Uterus (tissue), 4 donors: ENCODE measurements around the gene CTDSP1. TPM values are rescaled to one million over a fixed set of nuclear protein-coding genes. Genes with fewer than 3 reads are reported as not detected.

ENCODE experiments used
- DNase-seq, 2 donors: peaks; one replicate each; pipeline ENCODE4 v3.0.0-alpha.2; 2019 to 2020
- H3K27ac ChIP-seq, 2 donors: fragments of 200-600 bp; sonication (generic); 1 replicate in 1 of 2; 2 replicates in 1 of 2; pipeline ENCODE4 v1.5.1; 2016 to 2018
- H3K27me3 ChIP-seq, 2 donors: fragments of 200-600 bp; sonication (generic); one replicate each; pipeline ENCODE4 v1.5.1; 2018 to 2019; ENCODE audit warnings: control low read depth in 1 of 2
- H3K36me3 ChIP-seq, 2 donors: fragments of 200-600 bp; sonication (generic); one replicate each; pipeline ENCODE4 v1.5.1; 2019; ENCODE audit warnings: control low read depth in 1 of 2
- H3K4me1 ChIP-seq, 2 donors: fragments of 200-600 bp; sonication (generic); one replicate each; pipeline ENCODE4 v1.5.1; 2018 to 2019; ENCODE audit warnings: control low read depth in 1 of 2
- H3K4me3 ChIP-seq, 2 donors: fragments of 200-600 bp; sonication (generic); 1 replicate in 1 of 2; 2 replicates in 1 of 2; pipeline ENCODE4 v1.5.1; 2018 to 2019; ENCODE audit warnings: mild to moderate bottlenecking in 1 of 2
- H3K9me3 ChIP-seq, 2 donors: fragments of 200-600 bp; sonication (generic); one replicate each; pipeline ENCODE4 v1.5.1; 2019; ENCODE audit warnings: control low read depth in 1 of 2
- POLR2A ChIP-seq, 2 donors: fragments of 450-650 bp; IDR thresholded peaks; one replicate each; pipeline ENCODE4 v1.6.1; 2016; ENCODE audit warnings: antibody characterized with exemption in 2 of 2, mild to moderate bottlenecking in 1 of 2, moderate library complexity in 1 of 2
- intact Hi-C: fragments of 100-400 bp; cut with DNase I; formaldehyde crosslinking; loops from one replicate; pipeline ENCODE4 v1.15.1; 2023; ENCODE audit warnings: low total_unique reads
- total RNA-seq, 4 donors: library from RNA; depleted of rRNA in 3 of 4; stranded (reverse); fragments of >200 nt in 3 of 4; gene quantifications; one replicate each; pipeline versions ENCODE4 v1.1.0 to v1.2.4, GENCODE V29; 2014 to 2023
- TF ChIP-seq, protein P1 (sequence below), 4 experiments: fragments of 200-600 bp in 2 of 4; fragments of 450-650 bp in 2 of 4; sonication (generic) in 2 of 4; IDR thresholded peaks; one replicate each; pipeline ENCODE4 v1.5.1; 2016 to 2019; ENCODE audit warnings: antibody characterized with exemption in 4 of 4, mild to moderate bottlenecking in 2 of 4, moderate library complexity in 1 of 4
- donor health status: DM: yes; HTN: yes; CAD: no.

Gene CTDSP1
- total RNA-seq, 4 donors from 2014 or later = 48.8 to 198 (median 76.8) TPM

DNA sequence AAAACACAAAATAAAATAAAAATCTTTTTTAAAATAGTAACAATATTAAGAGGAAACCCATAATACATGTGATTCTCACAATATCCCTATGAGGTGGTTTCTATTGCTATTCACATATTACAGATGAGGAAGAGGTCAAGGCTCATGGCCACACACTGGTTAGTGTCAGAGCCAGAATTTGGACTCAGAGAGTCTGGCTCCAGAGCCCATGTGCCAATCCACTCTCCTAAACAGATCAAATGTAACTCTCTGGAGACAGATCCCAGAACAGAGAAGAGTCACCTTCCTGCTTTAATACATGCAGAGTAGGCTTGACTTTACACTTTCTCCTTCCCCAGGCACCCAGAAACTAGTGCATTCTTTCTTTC lies 27.7 kb upstream of the CTDSP1 start:
- Histone ChIP-seq H3K4me3 (no peak overlapping the region), H3K27me3 (no peaks in the 10 kb centered on the region), H3K9me3 (peaks cover 0 to under 1% of the 10 kb centered on the region in 2 donors), H3K4me1 (no peaks in the 10 kb centered on the region), H3K27ac (no peak overlapping the region), H3K36me3 (no peaks in the 10 kb centered on the region)
- no peak for TF ChIP-seq POLR2A (IDR thresholded peaks at IDR 0.05)
- TF ChIP-seq, protein P1, sequence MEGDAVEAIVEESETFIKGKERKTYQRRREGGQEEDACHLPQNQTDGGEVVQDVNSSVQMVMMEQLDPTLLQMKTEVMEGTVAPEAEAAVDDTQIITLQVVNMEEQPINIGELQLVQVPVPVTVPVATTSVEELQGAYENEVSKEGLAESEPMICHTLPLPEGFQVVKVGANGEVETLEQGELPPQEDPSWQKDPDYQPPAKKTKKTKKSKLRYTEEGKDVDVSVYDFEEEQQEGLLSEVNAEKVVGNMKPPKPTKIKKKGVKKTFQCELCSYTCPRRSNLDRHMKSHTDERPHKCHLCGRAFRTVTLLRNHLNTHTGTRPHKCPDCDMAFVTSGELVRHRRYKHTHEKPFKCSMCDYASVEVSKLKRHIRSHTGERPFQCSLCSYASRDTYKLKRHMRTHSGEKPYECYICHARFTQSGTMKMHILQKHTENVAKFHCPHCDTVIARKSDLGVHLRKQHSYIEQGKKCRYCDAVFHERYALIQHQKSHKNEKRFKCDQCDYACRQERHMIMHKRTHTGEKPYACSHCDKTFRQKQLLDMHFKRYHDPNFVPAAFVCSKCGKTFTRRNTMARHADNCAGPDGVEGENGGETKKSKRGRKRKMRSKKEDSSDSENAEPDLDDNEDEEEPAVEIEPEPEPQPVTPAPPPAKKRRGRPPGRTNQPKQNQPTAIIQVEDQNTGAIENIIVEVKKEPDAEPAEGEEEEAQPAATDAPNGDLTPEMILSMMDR (IDR thresholded peaks at IDR 0.05) = no peak
- DNase-seq = no peak
- intact Hi-C loops = no loop called here

DNA sequence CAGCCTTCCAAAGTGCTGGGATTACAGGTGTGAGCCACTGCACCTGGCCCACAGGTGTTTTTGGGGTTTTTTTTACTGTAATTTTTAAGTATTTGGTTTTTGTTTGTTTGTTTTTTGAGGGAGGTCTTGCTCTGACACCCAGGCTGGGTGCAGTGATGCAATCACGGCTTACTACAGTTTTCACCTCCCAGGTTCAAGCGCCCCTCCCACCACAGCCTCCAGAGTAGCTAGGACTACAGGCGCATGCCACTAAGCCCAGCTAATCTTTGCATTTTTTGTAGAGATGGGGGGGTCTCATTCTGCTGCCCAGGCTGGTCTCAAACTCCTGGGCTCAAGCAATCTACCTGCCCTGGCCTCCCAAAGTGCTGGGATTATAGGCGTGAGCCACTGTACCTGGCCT lies 24.9 kb upstream of the CTDSP1 start:
- no peak for TF ChIP-seq POLR2A (IDR thresholded peaks at IDR 0.05)
- TF ChIP-seq, protein P1 (IDR thresholded peaks at IDR 0.05) = no peak
- intact Hi-C loops = no loop called here
- DNase-seq = no peak
- Histone ChIP-seq H3K4me3 (no peak overlapping the region), H3K27ac (no peak overlapping the region), H3K9me3 (no peaks in the 10 kb centered on the region), H3K36me3 (no peaks in the 10 kb centered on the region), H3K27me3 (no peaks in the 10 kb centered on the region), H3K4me1 (no peaks in the 10 kb centered on the region)

DNA sequence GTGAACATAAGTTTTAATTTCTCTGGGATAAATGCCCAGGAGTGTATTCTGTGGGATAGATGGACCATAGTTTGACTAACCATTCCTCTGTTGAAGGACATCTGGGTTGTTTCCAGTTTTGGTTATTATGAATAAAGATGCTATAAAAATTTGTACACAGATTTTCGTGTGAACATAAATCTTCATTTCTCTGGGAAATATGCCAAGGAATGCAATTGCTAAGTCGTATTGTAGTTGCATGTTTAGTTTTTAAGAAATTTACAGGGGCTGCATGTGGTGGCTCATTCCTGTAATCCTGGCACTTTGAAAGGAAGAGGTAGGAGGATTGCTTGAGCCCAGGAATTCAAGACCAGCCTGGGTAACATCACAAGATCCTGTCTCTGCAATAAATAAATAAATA lies 24.5 kb upstream of the CTDSP1 start:
- Histone ChIP-seq H3K4me1 (no peaks in the 10 kb centered on the region), H3K4me3 (no peak overlapping the region), H3K27me3 (no peaks in the 10 kb centered on the region), H3K36me3 (no peaks in the 10 kb centered on the region), H3K27ac (no peak overlapping the region), H3K9me3 (no peaks in the 10 kb centered on the region)
- TF ChIP-seq POLR2A (IDR thresholded peaks at IDR 0.05) = no peak
- TF ChIP-seq, protein P1 (IDR thresholded peaks at IDR 0.05) = no peak
- intact Hi-C loops = no loop called here
- no peak for DNase-seq

DNA sequence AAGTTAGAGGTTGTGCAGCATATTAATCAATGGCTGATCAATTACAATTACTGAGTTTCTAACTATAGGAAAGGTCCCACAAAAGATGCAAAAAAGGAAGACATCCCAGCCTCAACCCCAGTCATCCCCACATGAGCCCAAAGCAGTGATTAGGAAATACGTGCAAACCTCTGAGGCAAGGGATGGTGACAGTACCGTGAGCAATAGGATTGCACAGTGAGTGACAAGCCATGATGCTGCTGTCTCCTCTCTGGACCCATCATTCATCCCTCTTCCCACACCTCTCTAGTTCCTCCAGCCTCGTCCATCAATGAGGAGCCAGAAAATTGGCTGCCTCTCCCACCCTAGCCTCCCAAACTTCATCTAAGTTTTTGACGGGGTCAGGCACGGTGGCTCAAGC lies 21.6 kb upstream of the CTDSP1 start:
- no peaks in the 10 kb centered on the region for H3K9me3 ChIP-seq
- DNase-seq = no peak
- H3K36me3 ChIP-seq = no peaks in the 10 kb centered on the region
- TF ChIP-seq, protein P1 (IDR thresholded peaks at IDR 0.05) = no peak
- TF ChIP-seq POLR2A (IDR thresholded peaks at IDR 0.05) = no peak
- H3K27ac ChIP-seq = no peak overlapping the region
- H3K4me3 ChIP-seq = no peak overlapping the region
- intact Hi-C loops = no loop called here
- H3K27me3 ChIP-seq = no peaks in the 10 kb centered on the region
- H3K4me1 ChIP-seq = no peaks in the 10 kb centered on the region

DNA sequence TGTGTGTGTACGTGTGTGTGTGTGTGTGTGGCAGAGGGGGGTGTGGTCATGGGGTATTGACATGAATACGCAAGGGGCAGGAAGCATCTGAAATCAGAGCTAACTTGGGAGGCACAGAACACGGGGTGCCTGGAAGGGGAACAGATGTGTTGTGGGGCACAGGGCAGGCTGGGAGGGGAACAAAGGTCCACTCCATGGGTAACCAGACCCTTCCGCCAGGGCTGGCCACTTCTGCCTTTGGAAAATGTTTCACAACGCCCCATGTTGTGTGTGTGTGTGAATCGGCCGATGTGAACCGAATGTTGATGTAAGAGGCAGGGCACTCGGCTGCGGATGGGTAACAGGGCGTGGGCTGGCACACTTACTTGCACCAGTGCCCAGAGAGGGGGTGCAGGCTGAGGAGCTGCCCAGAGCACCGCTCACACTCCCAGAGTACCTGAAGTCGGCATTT lies 17.7 kb upstream of the CTDSP1 start, which contains the start of gene SLC11A1:
Gene SLC11A1 (plus strand): TSS at position 358 of the 451 bp plus-strand sequence. CDS start 96 bp downstream, outside the sequence.
- intact Hi-C loops = no loop called here
- H3K27me3 ChIP-seq = no peaks in the 10 kb centered on the region
- TF ChIP-seq, protein P1 (IDR thresholded peaks at IDR 0.05) = no peak
- H3K36me3 ChIP-seq = no peaks in the 10 kb centered on the region
- no peak within 1 kb of the TSS for H3K27ac ChIP-seq
- no peaks in the 10 kb centered on the region for H3K4me1 ChIP-seq
- no peaks in the 10 kb centered on the region for H3K9me3 ChIP-seq
- no peak for DNase-seq
- no peak within 1 kb of the TSS for H3K4me3 ChIP-seq
